Esophagus (tissue), 2 donors: Measurements from ENCODE around the gene SLC8A1. TPM values are rescaled to one million over a fixed set of nuclear protein-coding genes. Genes with fewer than 3 reads are reported as not detected.

Source experiments
- H3K27ac ChIP-seq, 2 donors: one replicate each; pipeline ENCODE4 v1.5.1; 2013; ENCODE audit warnings: low read depth in 2 of 2, mild to moderate bottlenecking in 2 of 2, inconsistent platforms in 1 of 2, low read length in 1 of 2, moderate library complexity in 1 of 2
- H3K27me3 ChIP-seq, 2 donors: one replicate each; pipeline ENCODE4 v1.6.1; 2013; ENCODE audit warnings: low read length in 2 of 2, control low read depth in 1 of 2, mild to moderate bottlenecking in 1 of 2; ENCODE audit not compliant: insufficient read depth in 2 of 2, control insufficient read depth in 1 of 2
- H3K36me3 ChIP-seq, 2 donors: one replicate each; pipeline ENCODE4 v1.6.1; 2013; ENCODE audit warnings: low read length in 1 of 2; ENCODE audit not compliant: control insufficient read depth in 2 of 2, insufficient read depth in 2 of 2
- H3K4me1 ChIP-seq, 2 donors: one replicate each; pipeline ENCODE4 v1.6.1; 2013; ENCODE audit warnings: low read length in 1 of 2; ENCODE audit not compliant: control insufficient read depth in 2 of 2, insufficient read depth in 2 of 2
- H3K4me3 ChIP-seq, 2 donors: one replicate each; pipeline ENCODE4 v1.5.1; 2013; ENCODE audit warnings: low read length in 2 of 2, mild to moderate bottlenecking in 2 of 2, low read depth in 1 of 2, moderate library complexity in 1 of 2
- H3K9me3 ChIP-seq, 2 donors: one replicate each; pipeline ENCODE4 v1.6.1; 2013; ENCODE audit warnings: mild to moderate bottlenecking in 2 of 2, low read depth in 1 of 2, low read length in 1 of 2, moderate library complexity in 1 of 2; ENCODE audit not compliant: control insufficient read depth in 2 of 2, insufficient read depth in 1 of 2
- WGBS, 2 donors: extraction: QIAGEN DNeasy Blood & Tissue Kit; methylation state at CpG; one replicate each; pipeline ENCODE4 v1.1.7; 2013; 5-methylcytosine and 5-hydroxymethylcytosine counted together
- polyA plus RNA-seq, 2 donors: library from polyadenylated mRNA; stranded (reverse); fragments of 200-250 nt; gene quantifications; one replicate each; pipeline ENCODE4 v1.2.3, GENCODE V29; 2013
- donor health status: healthy with polysubstance abuse.
- donor health status: Bipolar disorder and iron deficiency.

Gene SLC8A1
- polyA plus RNA-seq, 2 donors, result 0.26 to 0.73 TPM

DNA sequence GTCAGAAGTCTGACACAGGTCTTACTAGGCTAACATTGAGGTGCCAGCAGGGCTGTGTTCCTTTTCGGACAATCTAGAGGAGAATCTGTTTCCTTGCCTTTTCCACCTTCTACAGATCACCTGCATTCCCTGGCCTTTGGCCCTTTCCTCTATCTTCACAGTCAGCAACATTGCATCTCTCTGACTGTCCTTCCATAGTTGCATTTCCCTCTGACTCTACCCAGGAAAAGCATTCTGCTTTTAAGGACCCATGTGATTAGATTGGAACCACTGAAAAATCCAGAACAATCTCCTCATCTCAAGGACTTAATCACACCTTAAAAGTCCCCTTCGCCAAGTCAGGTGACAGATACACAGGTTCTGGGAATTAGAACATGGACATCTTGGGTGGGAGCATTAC is 181.5 kb downstream of the SLC8A1 start:
- H3K4me3 ChIP-seq, result no peak overlapping the region
- no peak overlapping the region for H3K27ac ChIP-seq
- 90 to 93% methylated on average over 2 of the region's 2 CpGs for WGBS, 2 donors
- no peaks in the 10 kb centered on the region for H3K27me3 ChIP-seq
- peaks cover 0 to 2% of the 10 kb centered on the region in 2 donors for H3K4me1 ChIP-seq
- no peaks in the 10 kb centered on the region for H3K36me3 ChIP-seq
- H3K9me3 ChIP-seq, result no peaks in the 10 kb centered on the region

DNA sequence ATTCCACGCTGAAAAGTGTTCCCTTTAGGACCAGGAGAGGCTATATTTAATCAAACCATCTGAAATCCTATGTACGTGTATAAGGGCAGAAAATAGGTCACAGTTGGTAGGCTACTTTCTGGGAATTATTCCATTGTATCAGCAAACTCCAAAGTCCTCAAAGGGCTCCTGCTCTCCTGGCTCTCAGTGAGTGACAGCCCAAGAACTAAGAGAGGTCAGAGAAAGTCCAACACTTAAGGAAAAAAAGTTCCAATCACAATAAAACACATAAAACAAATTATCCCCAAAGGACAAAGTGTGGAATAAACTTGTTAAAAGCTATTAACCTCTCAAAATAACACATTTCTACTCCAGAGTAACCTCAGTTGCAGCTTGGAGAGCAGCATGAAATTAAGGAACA is 183.3 kb downstream of the SLC8A1 start:
- Histone ChIP-seq H3K36me3 (no peaks in the 10 kb centered on the region), H3K4me3 (no peak overlapping the region), H3K9me3 (no peaks in the 10 kb centered on the region), H3K4me1 (peaks cover 0 to 2% of the 10 kb centered on the region in 2 donors), H3K27me3 (no peaks in the 10 kb centered on the region), H3K27ac (no peak overlapping the region)
- 80% methylated on average over 2 of the region's 2 CpGs for WGBS, 2 donors

DNA sequence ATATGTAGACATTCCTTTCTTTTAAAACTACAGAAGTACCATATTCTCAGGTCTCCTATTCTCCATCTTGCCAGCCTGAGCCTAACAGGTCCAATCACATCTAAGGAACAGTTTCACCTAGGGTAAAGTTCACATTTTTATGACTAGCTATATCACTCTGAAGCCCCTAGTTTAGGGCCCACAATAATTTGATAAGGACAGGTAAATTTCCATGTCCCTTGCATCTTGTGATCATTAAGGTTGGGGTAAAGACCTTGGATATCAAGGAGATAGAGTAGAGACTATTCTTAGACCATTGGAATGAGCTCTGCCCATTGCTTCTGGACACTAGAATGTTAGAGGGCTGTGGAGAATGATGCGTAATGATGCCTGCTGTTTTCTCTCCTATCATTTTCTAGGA is 185.7 kb downstream of the SLC8A1 start:
- no peak overlapping the region for H3K27ac ChIP-seq
- 93 to 95% methylated on average over 1 of the region's 1 CpG for WGBS, 2 donors
- no peaks in the 10 kb centered on the region for H3K4me1 ChIP-seq
- no peaks in the 10 kb centered on the region for H3K9me3 ChIP-seq
- H3K27me3 ChIP-seq, result no peaks in the 10 kb centered on the region
- H3K36me3 ChIP-seq, result no peaks in the 10 kb centered on the region
- no peak overlapping the region for H3K4me3 ChIP-seq

DNA sequence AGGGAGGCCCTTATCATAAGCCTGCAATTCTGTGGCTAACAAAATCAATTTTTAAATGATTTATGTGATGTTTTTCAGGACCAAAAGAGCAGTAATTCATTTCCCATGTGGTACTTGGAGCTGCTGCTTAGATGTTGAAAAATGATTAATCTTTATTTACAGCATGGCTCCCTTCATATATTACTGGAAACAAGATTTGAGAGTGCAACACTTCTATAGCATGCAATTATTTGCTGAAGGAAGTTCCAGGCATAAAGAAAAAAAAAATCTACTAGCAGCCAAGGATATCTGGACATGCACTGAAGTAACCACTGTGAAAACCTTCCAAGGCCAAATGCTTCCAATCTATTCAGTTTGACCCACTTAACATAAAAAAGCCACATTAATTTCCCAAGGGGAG is 186.3 kb downstream of the SLC8A1 start:
- Histone ChIP-seq H3K4me3 (no peak overlapping the region), H3K9me3 (no peaks in the 10 kb centered on the region), H3K27me3 (no peaks in the 10 kb centered on the region), H3K4me1 (no peaks in the 10 kb centered on the region), H3K27ac (no peak overlapping the region), H3K36me3 (no peaks in the 10 kb centered on the region)

DNA sequence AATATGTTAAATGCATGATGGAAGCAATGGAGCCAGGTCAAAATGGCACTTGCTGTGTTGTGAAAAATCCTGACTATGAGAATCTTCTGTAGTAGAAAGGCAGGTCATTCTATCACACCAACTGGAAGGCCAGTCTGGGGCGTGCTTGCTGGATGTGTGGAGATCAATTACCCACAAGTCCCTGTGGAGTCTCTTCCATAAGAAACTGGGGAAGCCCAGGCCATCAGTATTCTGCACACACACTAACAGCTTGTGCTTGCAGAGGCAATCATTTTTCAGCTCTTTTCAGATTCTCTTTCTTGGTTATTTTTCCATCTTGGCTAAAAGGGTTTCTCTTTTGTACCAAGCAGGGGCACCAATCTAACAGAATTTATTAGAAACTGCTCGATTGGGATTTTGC is 190.8 kb downstream of the SLC8A1 start:
- WGBS, 2 donors, result 87% methylated on average over 2 of the region's 2 CpGs
- H3K9me3 ChIP-seq, result no peaks in the 10 kb centered on the region
- H3K4me1 ChIP-seq, result no peaks in the 10 kb centered on the region
- H3K27ac ChIP-seq, result no peak overlapping the region
- H3K4me3 ChIP-seq, result no peak overlapping the region
- no peaks in the 10 kb centered on the region for H3K27me3 ChIP-seq
- H3K36me3 ChIP-seq, result no peaks in the 10 kb centered on the region

DNA sequence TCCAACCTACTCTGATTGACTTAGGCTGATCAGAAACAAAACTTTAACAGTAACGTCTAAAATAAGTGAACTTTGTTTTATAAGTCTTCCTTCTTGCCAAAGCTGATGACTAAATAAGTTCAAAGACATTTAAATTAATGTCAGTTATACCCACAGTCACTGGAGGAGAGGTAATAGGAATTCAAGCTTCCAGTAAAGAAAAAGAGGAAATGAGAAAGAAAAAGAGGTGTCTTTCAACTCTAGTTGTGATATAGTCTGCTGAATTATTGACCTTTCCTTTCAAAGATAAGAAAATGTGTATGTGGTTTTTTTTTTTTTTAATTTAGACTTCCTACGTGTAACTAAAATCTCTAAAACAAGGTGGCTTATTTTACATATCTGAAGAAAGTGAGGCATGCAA is 191.5 kb downstream of the SLC8A1 start:
- no peaks in the 10 kb centered on the region for H3K36me3 ChIP-seq
- H3K4me3 ChIP-seq, result no peak overlapping the region
- no peaks in the 10 kb centered on the region for H3K4me1 ChIP-seq
- H3K27me3 ChIP-seq, result no peaks in the 10 kb centered on the region
- no peaks in the 10 kb centered on the region for H3K9me3 ChIP-seq
- WGBS, 2 donors, result 47 to 60% methylated on average over 2 of the region's 2 CpGs
- H3K27ac ChIP-seq, result no peak overlapping the region

DNA sequence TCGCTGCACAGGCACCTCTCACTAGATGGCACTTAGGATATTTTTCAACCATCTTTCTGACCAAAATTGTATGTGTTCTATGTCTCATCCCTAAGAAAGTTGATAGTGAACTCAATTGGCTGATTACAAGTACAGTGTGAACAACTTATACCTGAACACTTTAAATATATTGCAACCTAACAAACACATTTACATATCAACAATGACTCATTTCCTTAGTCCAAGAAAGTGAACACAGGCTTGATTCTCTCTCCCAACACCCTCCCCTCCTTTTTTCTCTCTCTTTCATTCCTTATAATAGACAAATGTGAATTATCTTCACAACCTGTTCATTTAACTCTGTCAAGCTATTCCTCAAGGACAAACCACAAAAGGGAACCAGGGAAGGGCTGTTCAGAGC is 192.0 kb downstream of the SLC8A1 start:
- Histone ChIP-seq H3K27ac (no peak overlapping the region), H3K4me3 (no peak overlapping the region), H3K27me3 (no peaks in the 10 kb centered on the region), H3K4me1 (no peaks in the 10 kb centered on the region), H3K9me3 (no peaks in the 10 kb centered on the region), H3K36me3 (no peaks in the 10 kb centered on the region)
- 76 to 97% methylated on average over 1 of the region's 1 CpG for WGBS, 2 donors

DNA sequence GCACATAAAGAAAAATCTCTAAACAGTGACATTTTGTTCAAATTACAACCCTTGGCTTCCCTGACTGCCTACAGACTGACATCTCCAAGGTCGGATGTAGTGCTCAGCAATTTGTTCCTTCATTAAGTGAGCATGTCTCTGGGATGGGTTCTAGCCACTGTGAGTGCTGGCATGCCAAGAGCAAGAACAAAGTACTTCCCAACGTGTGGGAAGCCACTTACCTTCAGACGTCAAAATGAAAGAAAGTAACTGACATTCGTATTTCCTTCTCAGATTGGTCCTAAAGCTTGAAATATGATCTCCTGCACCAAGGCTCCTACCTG is 193.8 kb downstream of the SLC8A1 start:
- H3K4me1 ChIP-seq, result no peaks in the 10 kb centered on the region
- H3K4me3 ChIP-seq, result no peak overlapping the region
- H3K27ac ChIP-seq, result no peak overlapping the region
- no peaks in the 10 kb centered on the region for H3K9me3 ChIP-seq
- H3K27me3 ChIP-seq, result no peaks in the 10 kb centered on the region
- 67 to 68% methylated on average over 4 of the region's 4 CpGs for WGBS, 2 donors
- no peaks in the 10 kb centered on the region for H3K36me3 ChIP-seq

DNA sequence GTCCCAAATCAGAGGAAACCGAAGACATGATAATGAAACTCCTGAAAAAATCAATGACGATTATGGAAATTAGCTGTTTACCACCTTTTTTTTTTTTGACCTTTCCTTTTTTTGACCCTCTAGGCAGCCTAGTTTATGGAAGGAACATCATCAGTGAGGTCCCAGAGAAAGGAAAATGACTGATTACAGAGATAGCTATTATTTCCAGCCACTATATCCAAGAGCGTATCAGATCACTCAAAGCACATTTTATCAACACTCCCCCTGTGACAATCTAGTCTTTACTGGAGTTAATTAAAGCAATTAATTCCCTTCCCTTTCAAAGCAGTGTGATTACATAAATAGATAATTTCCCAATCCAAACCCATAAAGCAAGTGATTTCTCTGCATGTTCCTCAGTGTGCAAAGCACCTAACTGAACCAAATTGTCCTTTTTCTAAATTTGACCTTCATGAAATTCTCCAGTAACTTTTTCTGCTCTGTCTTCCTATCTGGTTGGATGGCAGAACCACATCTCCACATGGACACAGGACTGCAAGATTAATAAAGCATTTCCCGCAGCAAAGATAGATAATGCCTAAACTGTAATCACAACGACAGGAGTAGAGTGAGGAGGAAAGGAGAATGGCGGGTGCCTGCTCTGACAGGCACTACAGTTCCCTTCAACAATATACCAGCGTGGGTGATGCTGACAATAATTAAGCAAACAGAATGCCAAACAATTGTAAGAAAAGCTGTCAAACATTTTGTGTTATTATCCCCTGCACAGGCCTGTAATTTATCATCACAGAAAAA is 194.4 kb downstream of the SLC8A1 start:
- Histone ChIP-seq H3K27me3 (no peaks in the 10 kb centered on the region), H3K4me1 (no peaks in the 10 kb centered on the region), H3K36me3 (no peaks in the 10 kb centered on the region), H3K27ac (no peak overlapping the region), H3K4me3 (no peak overlapping the region), H3K9me3 (no peaks in the 10 kb centered on the region)
- WGBS, 2 donors, result 87% methylated on average over 7 of the region's 7 CpGs

DNA sequence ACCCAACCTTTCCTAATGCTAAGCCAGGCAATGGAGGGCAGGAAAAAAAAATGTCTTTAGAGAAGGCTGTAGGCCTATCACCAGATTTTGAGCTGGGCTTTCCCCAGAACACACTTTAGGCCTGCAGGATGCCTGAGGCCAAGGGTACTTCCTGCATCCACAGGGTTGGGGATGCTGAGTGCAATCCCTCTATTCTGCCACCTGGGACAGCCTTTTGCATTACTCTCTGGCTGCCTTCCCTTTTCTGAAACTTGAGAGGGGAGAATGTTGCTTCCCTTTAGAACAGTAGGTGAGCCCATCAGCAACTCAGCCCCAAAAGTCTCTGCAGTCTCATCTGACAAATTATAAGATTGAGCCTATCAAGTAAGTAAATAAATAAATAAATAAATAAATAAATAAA is 195.2 kb downstream of the SLC8A1 start:
- Histone ChIP-seq H3K9me3 (no peaks in the 10 kb centered on the region), H3K27ac (no peak overlapping the region), H3K4me3 (no peak overlapping the region), H3K36me3 (no peaks in the 10 kb centered on the region), H3K4me1 (no peaks in the 10 kb centered on the region), H3K27me3 (no peaks in the 10 kb centered on the region)
